GM18502 (cell line): ENCODE data around the gene SHD.

Experiments
- ATAC-seq: cut with Tn5 transposase; IDR thresholded peaks from one replicate; pipeline ENCODE4 v1.9.1; 2021; ENCODE audit warnings: mild to moderate bottlenecking; ENCODE audit not compliant: unreplicated experiment, poor library complexity

The SHD gene

GRCh38 chr19:4295972-4296771, 17.1 kb downstream of the SHD start:
- no peak for ATAC-seq

GRCh38 chr19:4297901-4298809, 19.1 kb downstream of the SHD start:
- no peak for ATAC-seq

GRCh38 chr19:4298810-4299550, 19.9 kb downstream of the SHD start:
- ATAC-seq = no peak

- ATAC-seq = no peak
Measured at GRCh38 chr19:4300589-4300988, 21.5 kb downstream of the SHD start.

DNA sequence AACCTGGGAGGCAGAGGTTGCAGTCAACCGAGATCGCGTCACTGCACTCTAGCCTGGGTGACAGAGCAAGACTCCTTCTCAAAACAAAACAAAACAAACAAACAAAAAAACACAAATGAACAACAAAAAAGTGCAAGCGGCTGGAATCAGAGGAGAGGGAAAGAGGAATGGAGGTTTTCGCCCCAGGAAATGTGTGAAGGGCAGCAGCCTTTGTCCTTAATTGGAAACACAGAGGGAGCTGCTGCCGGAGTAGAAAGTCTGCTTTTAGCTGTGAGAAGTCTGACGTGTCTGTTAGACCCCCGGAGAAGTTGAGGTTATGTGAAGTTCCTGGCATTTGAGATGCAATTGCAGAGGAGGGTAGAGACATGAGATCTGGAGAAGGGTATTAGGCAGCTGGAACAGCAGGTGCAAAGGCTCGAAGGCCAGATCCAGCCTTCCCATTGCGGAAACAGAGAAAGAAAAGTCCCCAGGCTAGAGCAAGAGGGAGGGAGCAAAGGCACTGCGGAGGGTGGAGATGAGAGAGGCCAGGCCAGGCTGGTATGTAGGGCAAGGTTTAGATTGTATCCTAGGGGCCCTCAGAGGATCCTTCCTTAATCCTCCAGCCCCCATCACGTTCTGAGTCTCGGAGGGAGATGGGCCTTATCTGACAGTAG, 22.6 kb downstream of the SHD start:
- ATAC-seq = no peak

DNA sequence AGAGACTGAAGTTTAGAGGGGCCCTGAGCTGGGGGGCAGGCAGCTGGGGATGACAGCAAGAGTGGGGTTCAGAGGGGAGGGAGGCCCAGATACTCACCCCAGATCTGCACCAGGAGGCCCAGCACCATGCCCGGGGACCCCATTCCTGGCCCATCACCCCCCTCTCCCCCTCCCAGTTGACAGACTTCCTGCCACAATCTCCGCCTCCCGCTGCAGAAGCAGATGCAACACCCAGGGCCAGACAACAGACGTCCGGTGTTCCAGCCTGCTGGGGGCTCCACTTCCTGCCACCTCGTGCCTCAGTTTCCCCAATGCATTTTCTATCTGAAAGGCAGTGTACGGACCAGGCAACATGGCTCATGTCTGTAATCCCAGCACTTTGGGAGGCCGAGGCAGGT, 23.2 kb downstream of the SHD start, which contains the start of gene TMIGD2:
Gene TMIGD2 (minus strand): TSS at position 147 of the 398 bp plus-strand sequence. CDS start 4 bp downstream, at position 143.
- ATAC-seq = no peak

GRCh38 chr19:4303819-4304537, 24.9 kb downstream of the SHD start:
- ATAC-seq = no peak

DNA sequence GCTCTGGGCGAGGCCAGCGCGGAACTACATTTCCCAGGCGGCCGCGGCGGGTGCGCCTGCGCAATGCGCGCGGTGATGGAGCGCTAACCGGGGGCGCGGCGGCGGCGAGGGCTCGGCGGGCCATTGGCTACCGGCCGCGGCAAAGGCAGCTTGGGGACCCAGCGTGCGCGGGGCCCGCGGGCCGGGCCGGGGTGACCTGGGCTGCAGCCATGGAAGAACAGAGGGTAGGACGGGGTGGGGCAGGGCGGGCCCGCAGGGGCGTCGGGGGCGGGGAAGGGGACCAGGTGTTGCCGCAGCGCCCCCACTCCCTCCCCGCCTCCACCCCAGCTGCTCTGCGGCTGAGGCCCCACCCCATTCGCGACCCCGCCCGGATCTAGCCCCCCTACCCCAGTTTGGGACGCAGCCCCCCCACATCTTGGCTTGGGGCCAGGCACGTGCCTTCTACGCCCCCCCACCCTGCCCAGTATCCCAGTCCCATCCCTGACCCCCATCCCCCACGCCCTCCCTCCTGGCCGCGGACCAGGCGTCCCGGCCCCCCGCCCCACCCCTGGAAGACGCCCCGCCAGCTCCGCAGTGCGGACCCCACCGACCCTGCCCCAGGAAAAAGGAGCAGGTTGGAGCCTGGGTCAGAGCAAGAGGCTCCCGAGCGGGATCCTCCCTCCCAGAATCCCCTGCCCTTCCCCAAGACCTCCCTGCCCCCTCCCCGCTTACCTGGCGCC, 25.6 kb downstream of the SHD start, which contains the start of gene FSD1:
Gene FSD1 (plus strand): TSS at position 61 of the 719 bp plus-strand sequence. CDS start 149 bp downstream, at position 210.
- no peak for ATAC-seq

DNA sequence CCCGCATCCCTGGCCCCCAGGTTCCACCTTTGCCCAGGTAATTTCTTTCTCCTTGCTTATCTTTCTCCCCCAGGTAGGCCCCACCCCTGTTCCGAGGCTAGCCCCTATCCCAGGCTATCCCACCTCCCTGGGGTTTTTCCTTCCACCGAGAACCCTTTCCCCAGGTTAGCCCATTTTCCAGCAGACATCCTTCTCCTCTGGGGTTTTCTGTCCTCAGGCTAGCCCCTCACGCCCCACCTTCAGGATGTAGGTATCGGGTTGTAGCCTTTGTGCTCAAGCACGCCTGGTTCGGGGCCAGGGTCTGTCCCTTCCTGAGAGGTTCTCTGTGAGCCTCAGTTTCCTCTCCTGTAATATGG, 26.2 kb downstream of the SHD start:
- no peak for ATAC-seq

DNA sequence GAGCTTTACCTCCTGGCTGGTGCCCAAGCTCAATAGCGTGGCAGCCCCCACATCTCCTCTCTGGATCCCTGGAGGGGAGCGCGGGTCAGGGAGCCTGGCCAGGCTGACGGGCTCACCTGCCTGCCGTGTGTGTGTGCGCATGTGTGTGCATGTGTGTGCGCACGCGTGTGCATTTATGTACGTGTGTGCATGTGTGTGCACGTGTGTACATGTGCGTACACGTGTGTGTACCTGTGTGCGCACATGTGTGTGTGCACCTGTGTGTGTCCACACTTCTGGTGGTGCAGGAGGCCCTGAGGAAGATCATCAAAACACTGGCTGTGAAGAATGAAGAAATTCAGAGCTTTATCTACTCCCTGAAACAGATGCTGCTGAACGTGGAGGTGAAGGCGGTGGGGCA, 26.6 kb downstream of the SHD start:
- no peak for ATAC-seq

GRCh38 chr19:4310247-4311121, 31.4 kb downstream of the SHD start:
- no peak for ATAC-seq

DNA sequence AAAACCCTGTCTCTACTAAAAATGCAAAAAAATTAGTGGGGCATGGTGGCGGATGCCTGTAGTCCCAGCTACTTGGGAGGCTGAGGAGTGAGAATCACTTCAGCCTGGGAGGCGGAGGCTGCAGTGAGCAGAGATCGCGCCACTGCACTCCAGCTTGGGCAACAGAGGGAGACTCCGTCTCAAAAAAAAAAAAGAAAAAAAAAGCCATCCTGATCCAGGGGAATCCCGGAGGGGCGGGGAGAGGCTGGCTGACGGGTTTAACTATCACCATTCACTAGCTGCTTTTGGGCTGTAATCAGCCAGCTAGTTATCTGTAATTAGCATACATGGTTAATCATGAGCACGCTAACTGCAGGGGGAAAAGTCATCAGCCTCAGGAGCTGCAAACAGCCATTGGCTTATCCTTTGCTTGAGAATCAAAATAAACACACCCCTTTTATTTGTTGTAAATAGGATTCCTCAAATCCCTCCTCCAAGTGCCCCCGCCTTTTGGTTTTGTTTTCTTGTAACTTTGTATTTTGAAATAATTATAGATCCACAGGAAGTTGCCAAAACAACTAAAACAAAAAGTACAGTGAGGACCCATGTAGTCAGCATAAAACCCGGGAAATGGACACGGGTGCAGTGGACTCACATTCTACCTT, 34.9 kb downstream of the SHD start:
- ATAC-seq = no peak

GRCh38 chr19:4316956-4317355, 37.9 kb downstream of the SHD start:
- no peak for ATAC-seq

- ATAC-seq = no peak
Measured at GRCh38 chr19:4318460-4318859, 39.4 kb downstream of the SHD start.

GRCh38 chr19:4319067-4319718, 40.1 kb downstream of the SHD start:
- no peak for ATAC-seq

- ATAC-seq = no peak
Measured at GRCh38 chr19:4320419-4320818, 41.4 kb downstream of the SHD start.
